Adrenal gland (tissue), 12 donors: ENCODE data around the gene OXNAD1. TPM values are rescaled to one million over a fixed set of nuclear protein-coding genes. Genes with fewer than 3 reads are reported as not detected.

Source experiments
- DNase-seq, 7 donors: peaks; one replicate each; pipeline ENCODE4 v3.0.0-alpha.2; 2019 to 2020
- H3K27ac ChIP-seq, 5 donors: fragments of 200-600 bp; sonication (generic) in 4 of 5; 1 replicate in 3 of 5; 2 replicates in 2 of 5; pipeline versions ENCODE4 v1.5.1 to v1.8.0; 2016 to 2020; ENCODE audit warnings: mild to moderate bottlenecking in 1 of 5
- H3K27me3 ChIP-seq: fragments of 200-600 bp; 2 replicates; pipeline ENCODE4 v1.8.0; 2021
- H3K36me3 ChIP-seq, 2 donors: fragments of 200-600 bp; replicated peaks in 1 of 2; 1 replicate in 1 of 2; 2 replicates in 1 of 2; pipeline versions ENCODE4 v1.5.1 to v1.8.0; 2018 to 2022
- H3K4me1 ChIP-seq, 2 donors: fragments of 200-600 bp; replicated peaks in 1 of 2; 1 replicate in 1 of 2; 2 replicates in 1 of 2; pipeline versions ENCODE4 v1.5.1 to v1.8.0; 2018 to 2021
- H3K4me3 ChIP-seq, 4 donors: fragments of 200-600 bp; sonication (generic) in 3 of 4; one replicate each; pipeline ENCODE4 v1.5.1; 2016 to 2018
- H3K9me3 ChIP-seq, 3 donors: fragments of 200-600 bp; sonication (generic) in 1 of 3; replicated peaks in 1 of 3; 1 replicate in 2 of 3; 2 replicates in 1 of 3; pipeline versions ENCODE4 v1.5.1 to v1.8.0; 2016 to 2021
- CTCF ChIP-seq, 6 experiments: fragments of 450-650 bp in 4 of 6; fragments of 200-600 bp in 2 of 6; sonication (generic) in 1 of 6; IDR thresholded peaks; 1 replicate in 5 of 6; 2 replicates in 1 of 6; pipeline versions ENCODE4 v1.5.1 to v1.8.0; 2016 to 2021; ENCODE audit warnings: antibody characterized with exemption in 6 of 6, mild to moderate bottlenecking in 2 of 6, moderate library complexity in 1 of 6
- POLR2A ChIP-seq, 2 donors: fragments of 450-650 bp; IDR thresholded peaks; one replicate each; pipeline ENCODE4 v1.6.1; 2017; ENCODE audit warnings: antibody characterized with exemption in 2 of 2, mild to moderate bottlenecking in 2 of 2, moderate library complexity in 1 of 2
- WGBS, 4 donors: extraction: QIAGEN DNeasy Blood & Tissue Kit in 2 of 4; methylation state at CpG; one replicate each; pipeline versions ENCODE4 v1.1.5 to v1.1.7; 2013 to 2017; 5-methylcytosine and 5-hydroxymethylcytosine counted together
- intact Hi-C, 2 donors: fragments of 100-400 bp; cut with DNase I; formaldehyde crosslinking; loops; one replicate each; pipeline versions ENCODE4 v1.14.1 to v1.15.0; 2022 to 2023
- polyA plus RNA-seq, 3 donors: library from polyadenylated mRNA; stranded (reverse); fragments of 200-250 nt in 2 of 3; fragments of 350-450 nt in 1 of 3; fragmentation: Illumina TruSeq in 1 of 3; extraction: RNeasy Lipid Tissue Mini Kit (QIAGEN cat#74804) in 1 of 3; gene quantifications; one replicate each; pipeline ENCODE4 v1.2.3, GENCODE V29; 2013 to 2014
- total RNA-seq, 9 donors: library from RNA; depleted of rRNA in 4 of 9; stranded (reverse); fragments of >200 nt in 4 of 9; fragments of 120-200 nt in 1 of 9; fragmentation: NEBNext Ultra II Directional in 1 of 9; extraction: Animal tissue kit (Norgen Biotek cat#: 25700) in 1 of 9; gene quantifications; one replicate each; pipeline versions ENCODE4 v1.1.0 to v1.2.4, GENCODE V29; 2013 to 2023
- donor health status: healthy with polysubstance abuse.
- donor health status: Bipolar disorder and iron deficiency.
- donor health status: DM: yes; HTN: yes; CAD: no.
- donor health status: DM: no; HTN: no; CAD: no.
- donor health status: DM: no; HTN: no; CAD: no.
- donor health status: DM: yes; HTN: yes; CAD: no.

The OXNAD1 gene
- total and polyA plus RNA-seq, 12 donors: 3.6 to 22.2 (median 11.2) TPM

- H3K36me3 ChIP-seq: no peaks in the 10 kb centered on the region
- no peak overlapping the region for H3K27ac ChIP-seq
- H3K4me3 ChIP-seq: no peak overlapping the region
- TF ChIP-seq POLR2A (IDR thresholded peaks at IDR 0.05): no peak
- H3K9me3 ChIP-seq: no peaks in the 10 kb centered on the region
- 77 to 91% (median 83%) methylated on average over 3 of the region's 3 CpGs for WGBS, 4 donors
- H3K27me3 ChIP-seq: no peaks in the 10 kb centered on the region
- intact Hi-C loops: no loop called here
- H3K4me1 ChIP-seq: peaks cover 0 to 7% of the 10 kb centered on the region in 2 donors
- no peak for DNase-seq
Observed at GRCh38 chr3:16221990-16222389, 43.0 kb upstream of the OXNAD1 start.

DNA sequence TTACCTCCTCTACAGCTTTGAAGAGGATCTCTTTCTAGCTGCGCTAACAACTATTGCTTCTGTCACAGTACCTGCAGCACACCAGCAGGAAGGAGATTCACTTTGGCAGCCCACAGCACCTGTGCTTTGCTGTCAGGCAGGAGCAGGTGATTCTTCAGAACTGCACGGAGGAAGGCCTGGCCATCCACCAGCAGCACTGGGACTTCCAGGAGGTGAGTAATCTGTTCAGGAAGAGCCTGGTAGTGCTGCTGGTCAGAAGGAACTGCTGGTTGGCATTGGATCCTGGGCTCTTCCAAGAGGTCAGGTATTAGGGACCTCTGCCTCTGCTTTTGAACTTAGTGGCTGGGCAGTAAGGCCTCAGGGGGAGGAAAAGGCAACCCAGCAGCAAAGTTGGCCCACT lies 42.5 kb upstream of the OXNAD1 start:
- Histone ChIP-seq H3K9me3 (no peaks in the 10 kb centered on the region), H3K27me3 (no peaks in the 10 kb centered on the region), H3K27ac (no peak overlapping the region), H3K4me3 (no peak overlapping the region), H3K4me1 (peaks cover 0 to 2% of the 10 kb centered on the region in 2 donors), H3K36me3 (no peaks in the 10 kb centered on the region)
- intact Hi-C loops: no loop called here
- no peak for DNase-seq
- TF ChIP-seq POLR2A (IDR thresholded peaks at IDR 0.05): no peak
- no peak for TF ChIP-seq CTCF (IDR thresholded peaks at IDR 0.05)
- 85 to 94% (median 91%) methylated on average over 2 of the region's 2 CpGs for WGBS, 4 donors

- Histone ChIP-seq H3K27me3 (no peaks in the 10 kb centered on the region), H3K36me3 (no peaks in the 10 kb centered on the region), H3K9me3 (no peaks in the 10 kb centered on the region), H3K4me1 (no peaks in the 10 kb centered on the region), H3K27ac (no peak overlapping the region), H3K4me3 (no peak overlapping the region)
- WGBS, 4 donors: 65 to 94% (median 85%) methylated on average over 2 of the region's 2 CpGs
- no peak for TF ChIP-seq POLR2A (IDR thresholded peaks at IDR 0.05)
- TF ChIP-seq CTCF (IDR thresholded peaks at IDR 0.05): no peak
- DNase-seq: no peak
- intact Hi-C loops: no loop called here
Observed at GRCh38 chr3:16224325-16224724, 40.7 kb upstream of the OXNAD1 start.

- intact Hi-C loops: no loop called here
- no peak for DNase-seq
- Histone ChIP-seq H3K4me3 (no peak overlapping the region), H3K36me3 (no peaks in the 10 kb centered on the region), H3K4me1 (no peaks in the 10 kb centered on the region), H3K27ac (no peak overlapping the region), H3K9me3 (no peaks in the 10 kb centered on the region), H3K27me3 (no peaks in the 10 kb centered on the region)
- 71 to 81% (median 77%) methylated on average over 1 of the region's 1 CpG for WGBS, 4 donors
- TF ChIP-seq POLR2A (IDR thresholded peaks at IDR 0.05) (no peak), CTCF (IDR thresholded peaks at IDR 0.05) (no peak)
Observed at GRCh38 chr3:16227566-16227965, 37.4 kb upstream of the OXNAD1 start.

DNA sequence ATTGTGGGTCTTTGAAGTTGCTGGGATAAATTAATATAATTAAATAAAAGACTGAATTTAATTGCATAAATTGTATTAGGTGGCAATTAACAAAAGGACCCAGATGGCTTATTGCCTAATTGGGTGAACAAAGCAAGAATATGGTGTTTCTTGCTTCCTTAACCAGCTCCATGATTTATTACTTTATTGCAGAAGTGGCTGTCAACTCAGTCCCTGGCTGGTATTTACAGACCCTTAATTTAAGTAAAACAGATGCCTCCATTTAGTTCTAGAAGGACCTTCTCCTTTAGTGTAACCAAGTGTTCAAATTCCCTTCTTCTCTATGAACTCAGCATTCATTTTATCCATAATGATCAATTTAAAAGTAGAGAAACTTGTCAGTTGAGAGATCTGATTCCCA lies 35.3 kb upstream of the OXNAD1 start:
- H3K36me3 ChIP-seq: no peaks in the 10 kb centered on the region
- intact Hi-C loops: no loop called here
- no peak overlapping the region for H3K27ac ChIP-seq
- TF ChIP-seq CTCF (IDR thresholded peaks at IDR 0.05): no peak
- no peaks in the 10 kb centered on the region for H3K27me3 ChIP-seq
- no peaks in the 10 kb centered on the region for H3K4me1 ChIP-seq
- H3K9me3 ChIP-seq: no peaks in the 10 kb centered on the region
- H3K4me3 ChIP-seq: no peak overlapping the region
- DNase-seq: no peak
